Nephron progenitor cell (in vitro differentiated cells): Measurements from ENCODE around the gene GPR161.

ENCODE experiments used
- DNase-seq: peaks from one replicate; pipeline ENCODE4 v3.0.0; 2021
- H3K27ac Mint-ChIP-seq: 2 replicates; pipeline ENCODE4 v1.8.0; 2021; ENCODE audit warnings: mild to moderate bottlenecking, moderate library complexity, mixed read lengths
- H3K27me3 Mint-ChIP-seq: 2 replicates; pipeline ENCODE4 v1.8.0; 2021; ENCODE audit warnings: mild to moderate bottlenecking, low read depth, mixed read lengths; ENCODE audit not compliant: poor library complexity
- H3K36me3 Mint-ChIP-seq: 2 replicates; pipeline ENCODE4 v1.8.0; 2021; ENCODE audit warnings: low read depth, mixed read lengths
- H3K4me1 Mint-ChIP-seq: 2 replicates; pipeline ENCODE4 v1.8.0; 2021; ENCODE audit warnings: mixed read lengths
- H3K4me3 Mint-ChIP-seq: 2 replicates; pipeline ENCODE4 v1.8.0; 2021; ENCODE audit warnings: mild to moderate bottlenecking, moderate library complexity, mixed read lengths
- H3K9me3 Mint-ChIP-seq: 2 replicates; pipeline ENCODE4 v1.8.0; 2021; ENCODE audit warnings: mild to moderate bottlenecking, moderate library complexity, mixed read lengths
- TF ChIP-seq, protein P1 (sequence below): fragments of 200-600 bp; sonication (generic); IDR thresholded peaks from 2 replicates; pipeline ENCODE4 v1.5.0; 2021; ENCODE audit warnings: antibody characterized with exemption

GPR161 gene

GRCh38 chr1:168045311-168045710 lies 91.4 kb downstream of the GPR161 start:
- TF ChIP-seq, protein P1, sequence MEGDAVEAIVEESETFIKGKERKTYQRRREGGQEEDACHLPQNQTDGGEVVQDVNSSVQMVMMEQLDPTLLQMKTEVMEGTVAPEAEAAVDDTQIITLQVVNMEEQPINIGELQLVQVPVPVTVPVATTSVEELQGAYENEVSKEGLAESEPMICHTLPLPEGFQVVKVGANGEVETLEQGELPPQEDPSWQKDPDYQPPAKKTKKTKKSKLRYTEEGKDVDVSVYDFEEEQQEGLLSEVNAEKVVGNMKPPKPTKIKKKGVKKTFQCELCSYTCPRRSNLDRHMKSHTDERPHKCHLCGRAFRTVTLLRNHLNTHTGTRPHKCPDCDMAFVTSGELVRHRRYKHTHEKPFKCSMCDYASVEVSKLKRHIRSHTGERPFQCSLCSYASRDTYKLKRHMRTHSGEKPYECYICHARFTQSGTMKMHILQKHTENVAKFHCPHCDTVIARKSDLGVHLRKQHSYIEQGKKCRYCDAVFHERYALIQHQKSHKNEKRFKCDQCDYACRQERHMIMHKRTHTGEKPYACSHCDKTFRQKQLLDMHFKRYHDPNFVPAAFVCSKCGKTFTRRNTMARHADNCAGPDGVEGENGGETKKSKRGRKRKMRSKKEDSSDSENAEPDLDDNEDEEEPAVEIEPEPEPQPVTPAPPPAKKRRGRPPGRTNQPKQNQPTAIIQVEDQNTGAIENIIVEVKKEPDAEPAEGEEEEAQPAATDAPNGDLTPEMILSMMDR: no peak
- Mint-ChIP-seq H3K4me3 (no peak overlapping the region), H3K27ac (no peak overlapping the region), H3K9me3 (no peaks in the 10 kb centered on the region), H3K4me1 (no peaks in the 10 kb centered on the region), H3K27me3 (no peaks in the 10 kb centered on the region), H3K36me3 (peaks cover 42% of the 10 kb centered on the region)
- DNase-seq: no peak

DNA sequence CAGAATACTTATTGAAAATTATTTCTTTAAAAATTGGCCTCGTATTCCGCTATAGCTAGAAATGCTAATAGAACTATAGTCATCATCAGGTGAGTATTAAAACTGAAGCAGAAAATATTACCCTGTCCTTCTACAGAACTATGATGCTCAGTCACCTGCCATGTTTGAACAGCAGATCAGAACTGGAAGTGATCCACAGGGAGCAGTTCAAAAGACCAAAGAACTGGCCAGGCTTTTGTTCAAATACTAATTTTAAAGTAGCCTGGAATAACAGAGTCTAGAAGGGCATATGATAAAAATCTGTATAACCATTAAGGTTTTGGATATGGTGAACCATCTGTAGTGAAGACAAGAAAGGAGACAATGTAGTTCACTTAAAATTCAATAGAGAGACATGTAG lies 94.4 kb downstream of the GPR161 start:
- H3K4me1 Mint-ChIP-seq: no peaks in the 10 kb centered on the region
- TF ChIP-seq, protein P1: no peak
- H3K9me3 Mint-ChIP-seq: no peaks in the 10 kb centered on the region
- H3K36me3 Mint-ChIP-seq: peaks cover 27% of the 10 kb centered on the region
- H3K27me3 Mint-ChIP-seq: no peaks in the 10 kb centered on the region
- H3K4me3 Mint-ChIP-seq: no peak overlapping the region
- no peak for DNase-seq
- H3K27ac Mint-ChIP-seq: no peak overlapping the region

DNA sequence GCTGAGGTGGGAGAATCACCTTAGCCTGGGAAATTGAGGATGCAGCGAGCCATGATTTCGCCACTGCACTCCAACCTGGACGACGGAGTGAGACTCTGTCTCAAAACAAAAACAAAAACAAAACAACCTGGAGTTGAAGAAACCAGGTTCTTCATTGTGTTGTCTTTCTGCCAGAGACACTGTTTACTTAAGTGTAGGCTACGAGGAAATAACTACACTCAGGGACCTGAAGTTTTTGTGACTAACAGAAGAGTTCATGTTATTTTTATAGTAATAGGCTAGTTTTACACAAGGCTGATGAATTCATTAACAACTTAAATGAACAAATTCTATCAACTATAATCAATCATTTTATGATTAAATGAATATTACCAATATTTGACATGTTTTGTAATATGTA lies 101.4 kb downstream of the GPR161 start:
- Mint-ChIP-seq H3K9me3 (no peaks in the 10 kb centered on the region), H3K36me3 (peaks cover 17% of the 10 kb centered on the region), H3K4me3 (no peak overlapping the region), H3K27me3 (no peaks in the 10 kb centered on the region), H3K4me1 (no peaks in the 10 kb centered on the region), H3K27ac (no peak overlapping the region)
- no peak for DNase-seq
- TF ChIP-seq, protein P1: no peak

DNA sequence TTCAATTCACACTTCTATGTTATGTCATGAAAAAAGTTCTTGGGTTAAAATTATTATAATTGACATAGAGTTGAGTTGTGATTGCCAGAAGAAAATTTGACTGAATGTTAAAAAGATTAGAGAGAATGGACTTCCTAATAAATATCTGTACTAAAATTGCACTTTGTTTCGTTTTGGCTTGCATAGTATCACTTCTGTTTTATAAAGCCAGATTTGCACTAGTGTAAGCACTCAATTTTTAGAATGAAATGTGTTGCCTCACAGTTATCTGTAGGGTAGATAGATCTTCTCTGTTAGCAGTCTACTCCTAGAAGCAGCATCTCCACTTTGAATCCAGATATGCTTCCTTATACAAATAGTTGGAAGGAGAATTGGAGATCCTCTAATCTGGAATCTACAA lies 104.7 kb downstream of the GPR161 start:
- Mint-ChIP-seq H3K4me3 (no peak overlapping the region), H3K4me1 (no peaks in the 10 kb centered on the region), H3K27ac (no peak overlapping the region), H3K27me3 (no peaks in the 10 kb centered on the region), H3K36me3 (peaks cover 20% of the 10 kb centered on the region), H3K9me3 (no peaks in the 10 kb centered on the region)
- TF ChIP-seq, protein P1: no peak
- DNase-seq: no peak

DNA sequence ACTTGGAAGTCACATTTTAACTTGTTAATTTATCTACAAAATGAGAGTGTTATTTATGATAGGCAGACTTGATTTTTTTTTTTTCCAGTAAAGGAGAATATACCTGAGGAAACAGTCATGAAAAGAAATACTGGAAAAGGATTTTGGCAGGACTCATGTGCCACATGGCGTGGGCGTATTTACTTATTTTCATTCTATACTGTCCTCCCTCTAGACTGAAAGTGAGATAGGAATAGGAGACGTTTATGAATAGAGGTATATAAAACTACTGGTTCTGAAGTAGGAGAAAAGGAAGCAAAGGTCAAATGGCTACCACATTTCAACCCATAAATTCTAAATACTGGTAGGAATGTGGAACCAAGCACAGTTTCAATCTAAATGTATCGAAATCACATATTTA lies 105.1 kb downstream of the GPR161 start:
- H3K36me3 Mint-ChIP-seq: peaks cover 20% of the 10 kb centered on the region

DNA sequence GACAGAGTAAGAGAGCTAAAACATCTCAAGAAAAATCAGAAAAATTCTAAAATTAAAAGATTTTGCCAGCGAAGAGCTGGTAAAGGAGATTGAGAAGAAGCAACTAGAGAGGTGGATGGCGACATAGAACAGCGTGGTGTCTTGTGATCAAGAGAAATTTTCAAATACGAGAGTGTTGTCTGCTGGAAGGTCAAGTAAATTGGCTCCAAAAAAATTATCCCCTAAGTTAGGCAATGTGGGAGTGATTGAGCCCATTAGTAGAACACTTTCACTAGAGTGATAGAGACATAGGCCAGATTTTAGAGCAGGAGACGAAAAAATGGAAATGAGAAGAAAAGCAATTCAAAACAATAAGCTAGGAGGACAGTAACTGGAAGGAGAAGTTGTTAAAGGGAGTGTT lies 105.5 kb downstream of the GPR161 start:
- no peak overlapping the region for H3K4me3 Mint-ChIP-seq
- TF ChIP-seq, protein P1: no peak
- no peaks in the 10 kb centered on the region for H3K9me3 Mint-ChIP-seq
- DNase-seq: no peak
- H3K4me1 Mint-ChIP-seq: no peaks in the 10 kb centered on the region
- H3K27me3 Mint-ChIP-seq: no peaks in the 10 kb centered on the region
- peaks cover 20% of the 10 kb centered on the region for H3K36me3 Mint-ChIP-seq
- H3K27ac Mint-ChIP-seq: no peak overlapping the region

More for the DNA sequence above, 105.1 kb downstream of the GPR161 start:
- DNase-seq: no peak
- no peak overlapping the region for H3K4me3 Mint-ChIP-seq
- no peaks in the 10 kb centered on the region for H3K4me1 Mint-ChIP-seq
- TF ChIP-seq, protein P1: no peak
- no peak overlapping the region for H3K27ac Mint-ChIP-seq
- no peaks in the 10 kb centered on the region for H3K27me3 Mint-ChIP-seq
- H3K9me3 Mint-ChIP-seq: no peaks in the 10 kb centered on the region
